Measurements from ENCODE around the gene ACAP3. TPM values are rescaled to one million over a fixed set of nuclear protein-coding genes. Genes with fewer than 3 reads are reported as not detected.

Gene ACAP3
- total RNA-seq, 1 donor from 2014 or later = 55.2 TPM

DNA sequence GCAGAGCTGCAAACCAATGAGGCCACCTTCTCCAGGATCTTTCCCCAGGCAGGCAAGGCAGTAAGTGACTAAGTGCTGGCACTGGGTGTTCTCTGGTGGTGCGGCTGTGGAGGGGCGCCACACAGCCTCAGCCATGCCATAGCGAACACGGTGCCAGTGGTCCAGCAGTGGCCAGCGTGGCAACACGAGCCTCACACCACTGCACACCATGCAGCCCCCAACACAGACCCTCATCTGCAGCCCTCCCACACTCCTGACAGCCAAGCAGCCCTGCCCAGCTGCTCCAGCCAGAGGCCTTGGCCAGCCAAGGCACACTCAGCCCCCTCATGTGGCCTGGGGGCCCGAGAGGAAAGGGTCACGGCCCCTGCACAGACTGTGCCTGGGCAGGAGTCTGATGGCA is 13.7 kb upstream of the ACAP3 start:
- intact Hi-C loops (cut with DNase I) = no loop called here
- DNase-seq (no peak), ATAC-seq (no peak)
- no peak overlapping the region for H3K4me3 ChIP-seq
- no peaks in the 10 kb centered on the region for H3K9me3 ChIP-seq
- no peaks in the 10 kb centered on the region for H3K27me3 ChIP-seq
- TF ChIP-seq, protein P1, sequence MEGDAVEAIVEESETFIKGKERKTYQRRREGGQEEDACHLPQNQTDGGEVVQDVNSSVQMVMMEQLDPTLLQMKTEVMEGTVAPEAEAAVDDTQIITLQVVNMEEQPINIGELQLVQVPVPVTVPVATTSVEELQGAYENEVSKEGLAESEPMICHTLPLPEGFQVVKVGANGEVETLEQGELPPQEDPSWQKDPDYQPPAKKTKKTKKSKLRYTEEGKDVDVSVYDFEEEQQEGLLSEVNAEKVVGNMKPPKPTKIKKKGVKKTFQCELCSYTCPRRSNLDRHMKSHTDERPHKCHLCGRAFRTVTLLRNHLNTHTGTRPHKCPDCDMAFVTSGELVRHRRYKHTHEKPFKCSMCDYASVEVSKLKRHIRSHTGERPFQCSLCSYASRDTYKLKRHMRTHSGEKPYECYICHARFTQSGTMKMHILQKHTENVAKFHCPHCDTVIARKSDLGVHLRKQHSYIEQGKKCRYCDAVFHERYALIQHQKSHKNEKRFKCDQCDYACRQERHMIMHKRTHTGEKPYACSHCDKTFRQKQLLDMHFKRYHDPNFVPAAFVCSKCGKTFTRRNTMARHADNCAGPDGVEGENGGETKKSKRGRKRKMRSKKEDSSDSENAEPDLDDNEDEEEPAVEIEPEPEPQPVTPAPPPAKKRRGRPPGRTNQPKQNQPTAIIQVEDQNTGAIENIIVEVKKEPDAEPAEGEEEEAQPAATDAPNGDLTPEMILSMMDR (IDR thresholded peaks at IDR 0.05) = no peak
- H3K4me1 ChIP-seq = peaks cover 34% of the 10 kb centered on the region
- peaks cover 20% of the 10 kb centered on the region for H3K36me3 ChIP-seq
- H3K27ac ChIP-seq = no peak overlapping the region

DNA sequence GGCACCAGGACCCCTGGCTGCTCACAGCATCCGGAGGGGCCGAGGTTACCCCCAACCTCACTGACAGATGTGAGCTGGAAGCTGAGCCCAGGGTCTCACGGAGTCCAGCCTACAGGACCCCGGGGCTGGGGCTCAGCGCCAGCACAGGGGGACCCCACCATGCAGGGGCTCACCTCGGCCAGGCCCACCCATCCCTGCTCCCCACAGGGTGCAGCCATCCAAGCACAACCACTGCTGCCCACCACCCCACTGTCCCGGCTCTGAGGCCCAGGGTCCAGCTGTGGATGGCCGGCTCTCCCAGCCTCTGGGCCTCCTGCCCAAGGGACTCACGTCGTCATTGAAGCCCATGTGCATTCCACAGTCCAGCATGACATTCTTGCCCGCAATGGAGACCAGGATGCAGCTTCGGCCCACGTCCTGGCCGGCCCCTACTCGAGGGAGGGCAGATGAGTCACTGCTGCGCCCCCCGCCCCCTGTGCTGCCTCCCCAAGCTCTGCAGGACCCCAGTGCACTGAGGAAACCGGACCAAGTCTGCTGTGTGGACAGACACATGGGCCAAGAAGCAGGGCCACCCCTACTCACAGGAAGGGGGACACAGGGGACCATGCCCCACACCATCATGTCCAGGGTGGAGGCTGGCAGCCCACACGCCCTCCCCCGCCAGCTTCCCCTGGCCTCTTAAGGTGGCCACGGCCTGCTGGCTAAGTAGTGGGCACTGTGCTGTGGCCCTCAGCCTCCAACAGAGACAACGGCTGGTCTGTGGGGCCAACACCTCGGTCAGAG is 13.1 kb upstream of the ACAP3 start:
- Histone ChIP-seq H3K36me3 (peaks cover 20% of the 10 kb centered on the region), H3K4me1 (peaks cover 31% of the 10 kb centered on the region), H3K27me3 (no peaks in the 10 kb centered on the region), H3K9me3 (no peaks in the 10 kb centered on the region), H3K27ac (no peak overlapping the region), H3K4me3 (no peak overlapping the region)
- ATAC-seq (no peak), DNase-seq (no peak)
- intact Hi-C loops (cut with DNase I) = no loop called here
- TF ChIP-seq, protein P1 (IDR thresholded peaks at IDR 0.05) = no peak

DNA sequence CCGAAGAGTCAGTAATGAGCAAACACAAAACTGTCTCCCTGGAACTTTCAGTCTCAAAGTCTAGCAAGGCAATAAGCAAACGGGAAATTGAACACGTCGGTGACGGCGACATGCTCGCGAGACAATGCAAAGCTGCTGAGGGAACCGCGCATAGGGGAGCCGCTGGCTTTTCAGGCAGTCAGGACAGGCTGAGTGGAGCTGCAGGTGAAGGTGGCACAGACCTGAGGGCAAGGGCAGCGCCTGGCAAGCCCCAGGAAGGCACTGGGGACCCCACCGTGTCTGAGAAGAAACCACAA is 11.9 kb upstream of the ACAP3 start:
- no peak for DNase-seq
- peaks cover 27% of the 10 kb centered on the region for H3K36me3 ChIP-seq
- peak overlapping the region; percentile 17 for H3K27ac ChIP-seq
- H3K9me3 ChIP-seq = no peaks in the 10 kb centered on the region
- TF ChIP-seq, protein P1 (IDR thresholded peaks at IDR 0.05) = no peak
- intact Hi-C loops (cut with DNase I) = no loop called here
- no peaks in the 10 kb centered on the region for H3K27me3 ChIP-seq
- ATAC-seq = no peak
- no peak overlapping the region for H3K4me3 ChIP-seq
- H3K4me1 ChIP-seq = peaks cover 24% of the 10 kb centered on the region

DNA sequence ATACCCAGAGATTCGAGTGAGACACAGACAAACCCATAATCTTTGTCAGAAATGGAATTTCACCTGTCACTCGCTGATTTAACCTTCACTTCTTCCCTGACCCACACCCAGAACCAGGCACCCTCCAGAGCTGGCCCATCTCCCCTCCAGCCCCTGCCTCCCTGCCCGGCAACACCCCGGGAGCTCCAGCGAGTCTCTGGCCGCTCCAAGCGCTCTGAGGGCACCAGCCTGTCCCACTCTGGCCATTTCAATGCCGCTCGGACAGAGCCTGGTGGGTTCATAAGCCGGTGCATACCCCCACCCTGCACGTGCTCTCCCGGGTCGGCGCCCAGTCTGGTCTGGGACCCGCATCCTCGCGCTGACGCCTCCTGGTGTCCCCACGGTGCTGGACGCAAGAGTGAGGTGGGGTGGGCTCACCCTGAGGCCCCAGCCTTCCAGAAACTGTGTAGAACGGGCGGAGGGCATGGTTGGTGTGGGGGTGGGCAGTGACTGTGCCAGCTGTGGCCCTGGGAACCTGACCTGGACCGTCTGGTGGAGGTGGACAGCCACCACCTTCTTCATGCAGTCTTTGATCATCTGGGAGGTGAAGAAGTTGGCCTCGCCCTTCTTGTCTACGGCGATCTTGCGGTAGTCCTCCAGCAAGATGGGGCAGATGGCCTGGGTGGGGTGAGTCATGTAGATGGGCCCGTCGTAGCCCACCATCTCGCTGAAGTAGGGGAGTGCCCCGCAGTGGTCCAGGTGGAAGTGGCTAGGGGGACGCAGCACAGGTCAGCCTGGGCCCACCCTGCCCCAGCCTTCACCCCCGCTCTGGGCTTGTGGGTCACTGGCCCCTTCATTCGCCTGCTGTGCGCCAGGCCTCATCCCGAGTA is 11.3 kb upstream of the ACAP3 start:
- Histone ChIP-seq H3K4me1 (peaks cover 24% of the 10 kb centered on the region), H3K36me3 (peaks cover 33% of the 10 kb centered on the region), H3K9me3 (no peaks in the 10 kb centered on the region), H3K27me3 (no peaks in the 10 kb centered on the region), H3K27ac (peak overlapping the region; percentile 72), H3K4me3 (no peak overlapping the region)
- DNase-seq = no peak
- no peak for ATAC-seq
- TF ChIP-seq, protein P1 (IDR thresholded peaks at IDR 0.05) = no peak
- intact Hi-C loops (cut with DNase I) = no loop called here

DNA sequence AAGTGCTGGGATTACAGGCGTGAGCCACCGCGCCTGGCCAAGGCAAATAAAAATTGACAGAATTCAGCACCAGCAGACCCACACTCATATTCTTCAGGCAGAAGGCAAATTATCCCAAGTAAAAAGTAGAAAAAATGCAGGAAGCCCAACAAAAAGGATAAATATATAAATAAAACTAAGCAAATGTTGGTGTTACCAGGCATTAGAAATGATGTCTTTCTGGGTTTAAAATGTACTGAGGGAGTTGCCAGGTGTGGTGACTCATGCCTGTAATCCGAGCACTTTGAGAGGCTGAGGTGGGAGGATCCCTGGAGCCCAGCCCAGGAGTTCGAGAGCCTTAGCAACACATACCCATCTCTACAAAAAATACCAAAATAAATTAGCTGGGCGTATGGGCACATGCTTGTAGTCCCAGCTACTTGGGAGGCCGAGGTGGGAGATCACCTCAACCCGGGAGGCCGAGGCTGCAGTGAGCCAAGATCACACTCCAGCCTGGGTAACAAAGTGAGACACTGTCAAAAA is 10.5 kb upstream of the ACAP3 start:
- Histone ChIP-seq H3K9me3 (no peaks in the 10 kb centered on the region), H3K4me3 (no peak overlapping the region), H3K4me1 (peaks cover 19% of the 10 kb centered on the region), H3K27me3 (no peaks in the 10 kb centered on the region), H3K27ac (peak overlapping the region; percentile 72), H3K36me3 (peaks cover 41% of the 10 kb centered on the region)
- TF ChIP-seq, protein P1 (IDR thresholded peaks at IDR 0.05) = no peak
- peak; percentile 75 for ATAC-seq
- intact Hi-C loops (cut with DNase I) = no loop called here
- peak; percentile 87 for DNase-seq
